Measurements from ENCODE around the gene SCN4B.

SCN4B gene

DNA sequence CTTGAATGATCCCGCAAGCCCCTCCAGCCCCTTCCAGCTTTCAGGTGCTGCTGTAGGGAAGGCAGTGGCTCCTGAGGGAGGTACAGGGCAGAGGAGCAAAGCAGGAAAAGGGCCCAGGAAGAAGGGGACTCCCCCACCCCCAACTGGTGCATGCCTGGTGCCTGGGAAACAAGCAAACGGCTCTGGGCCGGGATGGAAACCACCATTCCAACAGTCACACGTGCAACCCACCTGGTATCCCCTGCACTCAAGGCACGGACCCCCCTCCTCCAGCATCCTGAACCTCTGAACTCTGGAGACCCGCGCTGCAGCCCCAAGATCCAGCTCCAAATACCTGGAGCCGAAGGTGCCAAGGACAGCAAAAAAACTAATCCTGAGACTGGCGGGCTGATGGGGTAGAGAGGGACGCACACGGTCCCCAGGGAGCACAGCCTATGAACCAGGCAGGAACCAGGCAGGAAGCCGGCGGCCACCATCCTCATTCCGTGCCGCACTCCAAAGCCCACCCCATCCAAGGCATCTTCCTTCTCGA is 537 bp downstream of the SCN4B start:
- no peak for DNase-seq (ENCODE audit: low read depth)

- no peak for DNase-seq (ENCODE audit: low read depth)
Observed at GRCh38 chr11:118151431-118151830, 1.2 kb downstream of the SCN4B start.

GRCh38 chr11:118149493-118149892 is 3.1 kb downstream of the SCN4B start:
- no peak for DNase-seq (ENCODE audit: low read depth)

GRCh38 chr11:118148856-118149255 is 3.8 kb downstream of the SCN4B start:
- DNase-seq (ENCODE audit: low read depth): no peak

- no peak for DNase-seq (ENCODE audit: low read depth)
Observed at GRCh38 chr11:118148240-118148639, 4.4 kb downstream of the SCN4B start.

DNA sequence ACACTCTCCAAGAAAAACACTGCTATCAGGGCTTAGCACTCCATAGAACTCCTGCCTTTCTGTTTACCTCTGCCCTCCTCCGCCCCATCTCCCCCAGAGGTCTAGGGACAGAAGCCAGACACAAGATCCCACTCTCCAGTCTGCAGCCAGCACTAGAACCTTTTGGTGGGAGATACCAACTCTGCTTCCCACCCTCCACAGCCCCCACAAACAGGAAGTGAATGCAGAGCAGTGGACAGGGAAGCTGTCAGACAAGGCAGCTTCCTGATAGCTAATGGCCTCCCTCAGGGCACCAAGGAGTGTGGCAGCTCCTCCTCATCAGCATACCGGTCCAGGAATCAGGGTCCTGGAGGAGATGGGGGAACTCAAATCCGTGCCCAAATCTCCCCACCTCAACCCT is 5.1 kb downstream of the SCN4B start:
- no peak for DNase-seq (ENCODE audit: low read depth)

- no peak for DNase-seq (ENCODE audit: low read depth)
Observed at GRCh38 chr11:118146554-118146953, 6.1 kb downstream of the SCN4B start.

DNA sequence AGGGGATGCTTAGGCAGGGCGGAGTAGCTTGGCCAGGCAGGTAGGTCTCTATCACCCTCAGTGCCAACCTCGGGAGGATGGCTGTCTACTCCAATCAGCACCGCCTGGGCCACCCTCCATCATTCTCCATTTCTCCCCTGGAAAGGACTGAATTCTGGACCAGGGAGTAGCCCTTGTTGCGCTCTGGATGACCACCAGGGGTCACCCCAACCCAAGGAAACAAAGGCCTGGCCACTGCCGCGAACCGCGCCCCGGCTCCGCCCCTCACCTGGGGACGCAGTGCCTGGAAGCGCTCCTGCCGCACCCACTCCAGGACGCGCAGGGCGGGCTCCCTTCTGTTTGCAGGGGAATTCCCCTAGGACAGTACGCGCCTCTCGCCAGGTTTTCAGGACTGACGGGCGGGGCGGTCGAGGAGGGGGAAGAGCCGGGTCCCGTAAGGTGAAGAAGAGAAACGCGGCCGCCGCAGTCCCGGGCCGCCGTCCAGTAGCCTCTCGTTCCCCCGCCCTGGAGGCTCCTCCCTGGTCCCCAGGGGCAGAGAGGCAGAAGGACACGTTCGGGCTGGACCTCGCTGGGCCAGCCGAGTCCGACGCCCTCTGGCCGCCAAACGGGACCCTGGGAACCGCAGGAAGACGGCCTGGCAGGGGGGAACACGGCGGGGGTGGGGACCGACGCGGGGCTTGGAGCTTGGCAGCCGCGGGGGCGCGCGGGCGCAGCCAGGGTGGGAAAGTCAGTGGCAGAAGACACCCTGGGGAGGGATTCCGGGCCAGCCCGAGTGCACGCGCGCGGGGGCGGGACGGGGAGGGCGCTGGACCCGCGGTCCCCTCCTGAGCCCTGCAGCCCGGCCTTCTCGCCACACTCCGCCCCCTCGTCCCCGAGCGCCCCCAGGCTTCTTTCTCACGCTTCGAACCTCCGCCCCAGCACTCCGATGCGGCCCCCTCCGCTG is 7.1 kb downstream of the SCN4B start:
- DNase-seq (ENCODE audit: low read depth): peak; percentile 75

GRCh38 chr11:118144301-118145268 is 8.0 kb downstream of the SCN4B start:
- no peak for DNase-seq (ENCODE audit: low read depth)

DNA sequence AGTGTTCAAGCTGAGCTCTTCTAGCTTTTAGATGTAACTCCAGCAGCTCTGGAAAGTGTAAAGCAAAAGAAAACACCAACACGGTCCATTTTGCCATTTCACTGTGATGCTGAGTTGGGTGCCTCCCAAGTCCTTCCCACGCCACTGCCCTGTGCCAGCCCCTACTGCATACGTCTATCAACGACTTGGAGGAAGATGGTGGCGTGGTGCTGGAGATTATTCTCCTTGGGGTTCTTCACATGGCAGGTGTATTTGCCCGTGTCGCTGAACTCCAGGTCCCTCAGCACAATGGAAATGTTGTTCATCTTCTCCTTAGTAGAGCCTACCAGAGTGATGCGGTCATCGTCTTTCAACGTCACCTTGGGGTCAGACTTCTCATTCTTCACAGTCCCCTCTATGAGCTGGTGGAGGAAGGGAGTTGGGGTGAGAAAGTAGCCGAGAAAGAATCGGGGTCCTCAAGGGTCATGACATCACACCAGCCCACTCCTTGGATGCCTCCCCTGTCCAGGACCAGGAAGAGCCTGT is 8.9 kb downstream of the SCN4B start:
- DNase-seq (ENCODE audit: low read depth): no peak

- DNase-seq (ENCODE audit: low read depth): peak; percentile 8
Observed at GRCh38 chr11:118142809-118143208, 9.8 kb downstream of the SCN4B start.

DNA sequence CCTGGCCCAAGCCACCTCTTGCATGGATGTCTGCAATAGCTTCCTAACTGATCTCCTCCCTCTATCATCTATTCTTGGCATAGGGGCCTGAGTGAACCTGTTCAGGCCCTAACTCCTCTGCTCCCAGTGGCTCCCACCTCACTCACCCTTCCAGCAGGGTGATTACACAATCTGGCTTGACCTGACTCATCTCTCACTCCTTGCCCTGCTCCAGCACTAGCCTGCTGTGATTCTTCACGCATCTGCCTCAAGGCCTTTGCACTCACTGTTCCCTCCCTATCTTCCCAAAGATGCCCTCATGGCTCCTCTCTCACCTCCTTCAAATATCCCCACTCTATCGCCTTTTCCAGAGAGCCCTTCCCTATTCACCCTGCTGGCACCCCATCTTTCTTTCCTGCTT is 10.5 kb downstream of the SCN4B start:
- peak; percentile 53 for DNase-seq (ENCODE audit: low read depth)

- peak; percentile 5 for DNase-seq (ENCODE audit: low read depth)
Observed at GRCh38 chr11:118139578-118139977, 13.0 kb downstream of the SCN4B start.

DNA sequence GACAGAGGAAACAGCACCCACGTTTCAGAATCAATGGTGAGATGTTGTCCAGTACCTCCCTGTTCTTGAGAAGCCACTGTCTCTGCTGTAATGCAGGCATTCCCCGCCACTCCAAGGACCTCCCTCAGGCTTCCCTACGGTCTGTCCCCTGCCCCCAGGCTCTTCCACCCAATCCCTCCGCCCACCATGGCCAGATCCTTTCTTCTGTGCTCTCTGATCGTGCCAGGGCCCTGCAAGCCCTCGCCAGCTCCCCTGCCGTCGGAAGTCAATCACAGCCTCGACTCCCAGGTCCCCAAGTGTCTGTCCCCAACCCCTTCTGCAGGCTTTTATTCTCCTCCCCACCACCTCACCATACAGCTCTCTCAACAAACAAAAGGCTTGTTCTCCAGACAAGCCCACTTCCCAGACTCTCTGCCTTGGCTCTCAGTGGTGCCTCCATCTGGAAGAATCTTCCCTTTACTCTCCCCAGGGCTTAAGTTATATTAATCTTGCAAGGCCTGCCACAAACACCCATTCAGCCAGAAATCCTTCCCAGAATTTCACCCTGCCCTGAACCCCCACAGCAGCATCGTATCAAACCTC is 13.7 kb downstream of the SCN4B start:
- DNase-seq (ENCODE audit: low read depth): no peak

GRCh38 chr11:118136801-118137200 is 15.8 kb downstream of the SCN4B start:
- no peak for DNase-seq (ENCODE audit: low read depth)

DNA sequence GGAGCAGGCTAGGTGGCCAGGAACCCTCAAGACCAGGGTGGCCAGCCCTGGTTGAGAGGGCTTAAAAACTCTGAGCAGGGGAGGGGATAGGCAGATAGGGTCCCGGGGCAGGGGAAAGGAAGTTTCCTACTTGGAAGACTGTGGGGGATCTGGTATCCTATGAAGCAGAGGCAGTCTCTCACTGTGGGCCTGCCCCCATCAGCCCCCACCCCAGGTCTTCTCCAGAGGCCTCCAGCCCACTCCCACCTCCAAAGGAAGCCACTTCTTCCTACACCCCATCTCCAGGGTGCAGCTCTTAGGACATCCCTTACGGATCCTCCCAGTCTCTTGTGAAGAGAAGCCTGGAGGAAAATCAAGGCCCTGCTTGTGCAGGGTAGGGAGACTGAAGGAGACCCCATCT is 16.3 kb downstream of the SCN4B start:
- no peak for DNase-seq (ENCODE audit: low read depth)

DNA sequence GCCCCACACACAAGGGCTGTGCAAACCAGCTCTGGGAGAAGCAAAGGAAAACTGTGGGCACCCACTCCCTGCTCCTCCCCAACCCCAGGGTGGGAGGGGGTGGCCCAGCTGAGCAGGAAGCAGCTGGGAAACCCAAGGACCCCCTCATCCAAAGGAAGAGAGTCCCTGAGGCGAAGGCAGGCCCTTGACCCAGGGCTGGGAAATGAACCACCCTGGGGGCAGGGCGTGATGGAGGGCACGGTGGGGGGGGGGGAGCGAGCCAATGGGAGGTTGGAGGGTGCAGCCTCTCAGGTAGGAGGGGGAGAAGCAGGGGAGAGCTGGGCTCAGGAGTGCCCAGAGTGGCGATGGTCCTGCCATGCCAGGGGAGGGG is 16.8 kb downstream of the SCN4B start:
- DNase-seq (ENCODE audit: low read depth): no peak

DNA sequence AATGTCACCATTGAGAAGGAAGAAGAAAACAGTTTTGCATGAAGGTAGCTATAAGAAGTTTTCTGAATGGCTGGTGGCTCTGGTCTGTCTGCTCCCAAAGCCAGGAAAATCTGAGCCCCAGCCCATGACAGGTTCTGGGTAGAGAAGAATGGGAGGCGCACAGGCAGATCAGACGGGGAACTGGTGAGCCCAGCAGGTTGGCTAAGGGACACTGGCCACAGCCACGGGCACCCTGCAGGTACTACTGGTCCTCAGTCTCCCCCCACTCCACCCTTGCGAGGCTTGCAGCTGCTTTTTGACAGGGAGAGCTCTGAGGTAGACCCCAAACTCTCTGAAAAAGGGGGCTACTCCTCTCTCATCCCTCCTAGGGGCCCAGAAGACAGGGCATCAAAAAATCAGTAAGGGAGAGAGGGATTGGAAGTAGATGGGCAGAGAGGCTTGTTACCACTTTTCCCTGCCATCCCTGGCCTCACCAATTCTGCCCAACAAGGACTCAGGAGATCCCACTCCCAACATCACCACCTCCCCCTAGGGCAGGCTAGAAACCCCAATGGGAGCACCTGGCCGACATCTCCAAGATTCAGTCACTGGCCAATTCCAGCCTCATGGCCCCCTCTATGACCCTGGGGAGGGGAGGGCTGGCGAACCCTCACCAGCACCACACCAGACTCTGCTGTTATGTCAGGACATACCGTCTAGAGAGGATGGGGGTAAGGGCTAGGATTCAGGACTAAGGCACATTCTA is 17.4 kb downstream of the SCN4B start:
- DNase-seq (ENCODE audit: low read depth): no peak

DNA sequence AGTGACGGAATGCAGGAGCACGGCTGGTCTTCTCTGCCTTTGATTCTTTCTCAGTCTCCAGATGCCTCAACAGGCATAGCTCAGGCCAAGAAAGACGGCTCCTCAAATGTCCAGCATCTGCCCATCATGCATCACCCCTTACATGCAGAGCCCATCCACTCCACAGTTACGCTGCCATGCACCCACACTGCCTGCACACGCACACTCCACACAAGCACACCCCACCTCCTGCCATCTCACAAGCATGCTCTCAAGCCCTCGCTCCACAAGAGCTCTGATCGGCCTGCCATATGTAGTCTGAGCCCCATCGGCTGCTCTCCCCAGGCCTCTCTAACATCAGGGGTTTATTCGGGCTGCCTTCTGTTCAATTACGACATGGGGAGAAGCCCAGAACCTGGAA is 18.8 kb downstream of the SCN4B start:
- no peak for DNase-seq (ENCODE audit: low read depth)

- DNase-seq (ENCODE audit: low read depth): no peak
Observed at GRCh38 chr11:118132385-118133151, 20.1 kb downstream of the SCN4B start.

Measured in ELR (cell line).